Hepatocyte (in vitro differentiated cells): ENCODE results near the gene ATP6V0B.

Source experiments
- EZH2 ChIP-seq: fragments of 200-600 bp; sonication (generic); IDR thresholded peaks from 2 replicates; pipeline ENCODE4 v1.6.1; 2016; ENCODE audit warnings: antibody characterized with exemption, mild to moderate bottlenecking, borderline replicate concordance
- EZH2phosphoT487 ChIP-seq: fragments of 200-600 bp; sonication (generic); IDR thresholded peaks from one replicate; pipeline ENCODE4 v1.6.1; 2018; ENCODE audit warnings: antibody characterized with exemption, mild to moderate bottlenecking, low read depth, moderate library complexity; ENCODE audit not compliant: unreplicated experiment, severe bottlenecking
- TF ChIP-seq, protein P1 (sequence below): fragments of 200-600 bp; sonication (generic); IDR thresholded peaks from 2 replicates; pipeline ENCODE4 v1.5.1; 2016; ENCODE audit warnings: antibody characterized with exemption, mild to moderate bottlenecking; ENCODE audit not compliant: poor library complexity

DNA sequence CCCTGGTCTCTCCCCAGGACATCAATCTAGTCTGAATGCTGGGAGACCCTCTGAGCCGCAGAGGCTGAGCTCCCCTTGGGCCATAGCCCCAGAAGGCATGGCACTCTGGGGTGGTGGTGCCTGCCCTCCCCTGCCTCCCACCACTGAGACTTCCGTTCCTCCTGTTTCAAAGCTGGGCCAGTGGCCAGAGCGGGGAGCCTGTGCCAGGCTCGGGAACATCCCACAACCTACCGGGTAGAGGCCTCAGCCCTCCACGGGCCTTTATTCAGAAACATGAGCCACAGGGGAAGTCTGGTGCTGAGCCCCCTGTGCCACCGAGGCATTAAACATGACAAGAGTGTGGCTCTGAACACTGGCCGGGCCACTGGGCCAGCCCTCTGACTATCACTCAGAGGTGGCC is 24.7 kb downstream of the ATP6V0B start:
- TF ChIP-seq, protein P1, sequence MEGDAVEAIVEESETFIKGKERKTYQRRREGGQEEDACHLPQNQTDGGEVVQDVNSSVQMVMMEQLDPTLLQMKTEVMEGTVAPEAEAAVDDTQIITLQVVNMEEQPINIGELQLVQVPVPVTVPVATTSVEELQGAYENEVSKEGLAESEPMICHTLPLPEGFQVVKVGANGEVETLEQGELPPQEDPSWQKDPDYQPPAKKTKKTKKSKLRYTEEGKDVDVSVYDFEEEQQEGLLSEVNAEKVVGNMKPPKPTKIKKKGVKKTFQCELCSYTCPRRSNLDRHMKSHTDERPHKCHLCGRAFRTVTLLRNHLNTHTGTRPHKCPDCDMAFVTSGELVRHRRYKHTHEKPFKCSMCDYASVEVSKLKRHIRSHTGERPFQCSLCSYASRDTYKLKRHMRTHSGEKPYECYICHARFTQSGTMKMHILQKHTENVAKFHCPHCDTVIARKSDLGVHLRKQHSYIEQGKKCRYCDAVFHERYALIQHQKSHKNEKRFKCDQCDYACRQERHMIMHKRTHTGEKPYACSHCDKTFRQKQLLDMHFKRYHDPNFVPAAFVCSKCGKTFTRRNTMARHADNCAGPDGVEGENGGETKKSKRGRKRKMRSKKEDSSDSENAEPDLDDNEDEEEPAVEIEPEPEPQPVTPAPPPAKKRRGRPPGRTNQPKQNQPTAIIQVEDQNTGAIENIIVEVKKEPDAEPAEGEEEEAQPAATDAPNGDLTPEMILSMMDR: no peak
- TF ChIP-seq EZH2phosphoT487 (no peak), EZH2 (no peak)
